HCT116 (cell line): ENCODE measurements around the gene ISCU. TPM values are rescaled to one million over a fixed set of nuclear protein-coding genes. Genes with fewer than 3 reads are reported as not detected.

ENCODE experiments used
- ATAC-seq: fragments of 200-7000 bp; cut with Tn5 transposase; 2 replicates; pipeline ENCODE4 v1.9.1; 2020; ENCODE audit warnings: mild to moderate bottlenecking, moderate library complexity
- BruUV-seq: library from RNA; stranded (reverse); fragments of 400-500 nt; replicated peaks from 2 replicates; lab custom pipeline; 2021; lab: Mats Ljungman, UMichigan
- CTCF ChIA-PET: fragments of 300-600 bp; sonication (Branson Sonifier 250); formaldehyde crosslinking; loops from one replicate; lab custom pipeline; 2021; ENCODE audit warnings: antibody characterized with exemption; lab: Charles Lee
- POLR2A ChIA-PET: fragments of 300-600, 350-600 bp; sonication (Branson Sonifier 250); formaldehyde crosslinking; loops from one replicate; lab custom pipeline; 2021; ENCODE audit warnings: antibody characterized with exemption; lab: Charles Lee
- RAD21 ChIA-PET, 2 experiments: fragments of 300-600 bp; sonication (Branson Sonifier 250); formaldehyde crosslinking; loops; one replicate each; lab custom pipeline; 2023; ENCODE audit warnings: low total read pairs in 2 of 2; ENCODE audit not compliant: uncharacterized antibody in 2 of 2, unreplicated experiment in 2 of 2, low non-redundant PET in 1 of 2; lab: Charles Lee
- DNase-seq: peaks from one replicate; pipeline ENCODE4 v3.0.0-alpha.2; 2010; ENCODE audit warnings: low read depth, low spot score
- H2AFZ ChIP-seq: fragments of 200-600 bp; shearing (Covaris generic), sonication (generic); 2 replicates; pipeline ENCODE4 v1.6.1; 2017; ENCODE audit warnings: low read depth, mixed run types, mixed read lengths, antibody characterized with exemption, low read length; ENCODE audit not compliant: poor library complexity, severe bottlenecking
- H3K27ac ChIP-seq: 2 replicates; pipeline ENCODE4 v1.5.1; 2012; ENCODE audit warnings: low read depth, low read length
- H3K27me3 ChIP-seq: fragments of 200-600 bp; sonication (generic); 2 replicates; pipeline ENCODE4 v1.6.1; 2016; ENCODE audit warnings: mixed run types, low read length, mixed read lengths; ENCODE audit not compliant: insufficient read depth
- H3K36me3 ChIP-seq, 2 experiments: fragments of 200-500 bp in 1 of 2; fragments of 200-600 bp in 1 of 2; sonication (Bioruptor generic) in 1 of 2; sonication (generic) in 1 of 2; 2 replicates each; pipeline versions ENCODE4 v1.5.1 to v1.6.1; 2014 to 2016; ENCODE audit warnings: low read length in 2 of 2, inconsistent platforms in 1 of 2, mixed read lengths in 1 of 2, mixed run types in 1 of 2; ENCODE audit not compliant: insufficient read depth in 2 of 2, control insufficient read depth in 1 of 2
- H3K4me1 ChIP-seq, 2 experiments: fragments of 200-600 bp in 1 of 2; sonication (generic) in 1 of 2; 2 replicates each; pipeline versions ENCODE4 v1.5.1 to v1.6.1; 2012 to 2017; ENCODE audit warnings: low read length in 2 of 2, inconsistent platforms in 1 of 2, mild to moderate bottlenecking in 1 of 2, mixed read lengths in 1 of 2, mixed run types in 1 of 2, moderate library complexity in 1 of 2; ENCODE audit not compliant: insufficient read depth in 2 of 2, control insufficient read depth in 1 of 2
- H3K4me2 ChIP-seq: fragments of 200-600 bp; sonication (generic); 2 replicates; pipeline ENCODE4 v1.6.1; 2017; ENCODE audit warnings: mixed run types, low read length, mixed read lengths
- H3K4me3 ChIP-seq, 2 experiments: fragments of 200-600 bp in 1 of 2; sonication (generic) in 1 of 2; replicated peaks in 1 of 2; 2 replicates each; pipeline ENCODE4 v1.5.1; 2011 to 2016; ENCODE audit warnings: low read length in 2 of 2, control low read depth in 1 of 2, low read depth in 1 of 2, mild to moderate bottlenecking in 1 of 2, mixed read lengths in 1 of 2, mixed run types in 1 of 2
- H3K79me2 ChIP-seq: fragments of 200-600 bp; sonication (generic); 2 replicates; pipeline ENCODE4 v1.6.1; 2017; ENCODE audit warnings: mild to moderate bottlenecking, mixed run types, low read length, moderate library complexity, mixed read lengths; ENCODE audit not compliant: insufficient read depth
- H3K9ac ChIP-seq: fragments of 200-600 bp; sonication (generic); 2 replicates; pipeline ENCODE4 v1.6.1; 2016; ENCODE audit warnings: low read length, mixed read lengths
- H3K9me2 ChIP-seq: fragments of 200-600 bp; sonication (generic), shearing (Covaris generic); 2 replicates; pipeline ENCODE4 v1.6.1; 2017; ENCODE audit warnings: mixed run types, mild to moderate bottlenecking, moderate library complexity; ENCODE audit not compliant: insufficient read depth
- H3K9me3 ChIP-seq, 2 experiments: fragments of 200-500 bp in 1 of 2; fragments of 200-600 bp in 1 of 2; sonication (Bioruptor generic) in 1 of 2; sonication (generic) in 1 of 2; 2 replicates each; pipeline ENCODE4 v1.6.1; 2014 to 2017; ENCODE audit warnings: low read length in 2 of 2, mixed read lengths in 2 of 2, inconsistent platforms in 1 of 2, low read depth in 1 of 2, mild to moderate bottlenecking in 1 of 2, mixed run types in 1 of 2, moderate library complexity in 1 of 2; ENCODE audit not compliant: control insufficient read depth in 1 of 2, insufficient read depth in 1 of 2
- H4K20me1 ChIP-seq: fragments of 200-600 bp; sonication (generic), shearing (Covaris generic); 2 replicates; pipeline ENCODE4 v1.6.1; 2017; ENCODE audit warnings: mixed run types, mild to moderate bottlenecking, moderate library complexity; ENCODE audit not compliant: insufficient read depth
- FOSL1 ChIP-seq: IDR thresholded peaks from 2 replicates; pipeline ENCODE4 v1.6.1; 2012; ENCODE audit warnings: low read depth
- POLR2AphosphoS5 ChIP-seq: IDR thresholded peaks from 2 replicates; pipeline ENCODE4 v1.6.1; 2011; ENCODE audit warnings: mild to moderate bottlenecking, low read depth, low read length, moderate library complexity
- intact Hi-C: fragments of 100-400 bp; cut with micrococcal nuclease; formaldehyde crosslinking; loops from 2 replicates; pipeline ENCODE4 v1.10.0; 2022
- total RNA-seq: library from RNA; stranded (reverse); gene quantifications from one replicate; pipeline ENCODE4 v1.2.1, GENCODE V29; 2021; ENCODE audit not compliant: unreplicated experiment
- TF ChIP-seq, protein P1 (sequence below), 3 experiments: fragments of 200-600 bp in 1 of 3; sonication (generic) in 1 of 3; IDR thresholded peaks in 2 of 3; conservative IDR thresholded peaks in 1 of 3; 2 replicates each; pipeline ENCODE4 v1.5.1; 2012 to 2017; ENCODE audit warnings: low read depth in 2 of 3, low read length in 2 of 3, antibody characterized with exemption in 1 of 3, borderline replicate concordance in 1 of 3, control low read depth in 1 of 3, mild to moderate bottlenecking in 1 of 3, mixed read lengths in 1 of 3, mixed run types in 1 of 3, moderate library complexity in 1 of 3; ENCODE audit not compliant: insufficient read depth in 1 of 3

ISCU gene
- total RNA-seq, 1 experiment from 2014 or later = 89.6 TPM

DNA sequence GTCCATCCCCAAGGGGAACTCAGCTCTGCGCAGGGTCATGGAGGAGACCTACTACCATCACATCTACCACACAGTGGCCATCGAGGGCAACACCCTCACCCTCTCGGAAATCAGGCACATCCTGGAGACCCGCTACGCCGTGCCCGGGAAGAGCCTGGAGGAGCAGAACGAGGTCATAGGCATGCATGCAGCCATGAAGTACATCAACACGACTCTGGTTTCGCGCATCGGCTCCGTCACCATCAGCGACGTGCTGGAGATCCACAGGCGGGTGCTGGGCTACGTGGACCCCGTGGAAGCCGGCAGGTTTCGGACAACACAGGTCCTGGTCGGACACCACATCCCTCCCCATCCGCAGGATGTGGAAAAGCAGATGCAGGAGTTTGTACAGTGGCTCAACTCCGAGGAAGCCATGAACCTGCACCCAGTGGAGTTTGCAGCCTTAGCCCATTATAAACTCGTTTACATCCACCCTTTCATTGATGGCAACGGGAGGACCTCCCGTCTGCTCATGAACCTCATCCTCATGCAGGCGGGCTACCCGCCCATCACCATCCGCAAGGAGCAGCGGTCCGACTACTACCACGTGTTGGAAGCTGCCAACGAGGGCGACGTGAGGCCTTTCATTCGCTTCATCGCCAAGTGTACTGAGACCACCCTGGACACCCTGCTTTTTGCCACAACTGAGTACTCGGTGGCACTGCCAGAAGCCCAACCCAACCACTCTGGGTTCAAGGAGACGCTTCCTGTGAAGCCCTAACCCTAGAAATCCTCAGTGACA is 43.5 kb upstream of the ISCU start:
- no peak for DNase-seq
- no peak overlapping the region for H3K27ac ChIP-seq
- ATAC-seq = no peak
- POLR2A ChIA-PET = no interaction called here
- peaks cover 28 to 30% of the 10 kb centered on the region in 2 experiments for H3K36me3 ChIP-seq
- H3K79me2 ChIP-seq = no peaks in the 10 kb centered on the region
- TF ChIP-seq POLR2AphosphoS5 = peak; percentile 18; the same call in 1 of the 2 replicates
- TF ChIP-seq, protein P1, sequence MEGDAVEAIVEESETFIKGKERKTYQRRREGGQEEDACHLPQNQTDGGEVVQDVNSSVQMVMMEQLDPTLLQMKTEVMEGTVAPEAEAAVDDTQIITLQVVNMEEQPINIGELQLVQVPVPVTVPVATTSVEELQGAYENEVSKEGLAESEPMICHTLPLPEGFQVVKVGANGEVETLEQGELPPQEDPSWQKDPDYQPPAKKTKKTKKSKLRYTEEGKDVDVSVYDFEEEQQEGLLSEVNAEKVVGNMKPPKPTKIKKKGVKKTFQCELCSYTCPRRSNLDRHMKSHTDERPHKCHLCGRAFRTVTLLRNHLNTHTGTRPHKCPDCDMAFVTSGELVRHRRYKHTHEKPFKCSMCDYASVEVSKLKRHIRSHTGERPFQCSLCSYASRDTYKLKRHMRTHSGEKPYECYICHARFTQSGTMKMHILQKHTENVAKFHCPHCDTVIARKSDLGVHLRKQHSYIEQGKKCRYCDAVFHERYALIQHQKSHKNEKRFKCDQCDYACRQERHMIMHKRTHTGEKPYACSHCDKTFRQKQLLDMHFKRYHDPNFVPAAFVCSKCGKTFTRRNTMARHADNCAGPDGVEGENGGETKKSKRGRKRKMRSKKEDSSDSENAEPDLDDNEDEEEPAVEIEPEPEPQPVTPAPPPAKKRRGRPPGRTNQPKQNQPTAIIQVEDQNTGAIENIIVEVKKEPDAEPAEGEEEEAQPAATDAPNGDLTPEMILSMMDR (IDR thresholded peaks at IDR 0.05 in 2 of 3, conservative IDR thresholded peaks at IDR 0.05 in 1 of 3; ENCODE audit: borderline replicate concordance in 1 of 3, insufficient read depth in 1 of 3, low read depth in 2 of 3, low read length in 2 of 3) = no peak
- TF ChIP-seq, all 23 proteins: peak for 1
- Histone ChIP-seq H2AFZ (no peak overlapping the region), H3K4me3 (no peak overlapping the region), H3K9me3 (no peaks in the 10 kb centered on the region), H4K20me1 (no peaks in the 10 kb centered on the region), H3K4me1 (peaks cover 3 to 15% of the 10 kb centered on the region in 2 experiments; a peak in 2 of 4 replicates), H3K4me2 (no peak overlapping the region), H3K27me3 (no peaks in the 10 kb centered on the region), H3K9ac (no peak overlapping the region), H3K9me2 (no peaks in the 10 kb centered on the region)
- intact Hi-C loops = no loop called here
- ChIA-PET CTCF (no interaction called here), RAD21 (no interaction called here)
- BruUV-seq = no TSS peak

DNA sequence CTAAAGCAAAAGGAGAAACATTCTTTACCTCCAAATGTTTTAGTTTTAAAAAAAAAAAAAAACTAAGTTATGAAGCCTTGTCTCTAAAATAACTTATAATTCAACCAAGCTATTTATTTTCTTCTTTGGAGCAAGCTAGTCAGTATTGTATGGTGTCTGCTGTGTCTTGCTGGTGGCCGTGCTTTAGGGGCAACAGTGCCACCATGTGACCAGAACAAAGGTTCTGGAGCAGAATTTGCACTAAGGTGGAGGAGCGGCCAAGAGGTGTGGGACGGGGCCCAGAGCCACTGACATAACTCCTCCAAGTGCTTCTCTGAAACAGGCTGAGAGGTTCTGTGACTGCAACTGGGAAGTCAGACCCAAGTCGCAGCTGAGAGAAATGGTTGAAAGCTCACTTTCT is 42.8 kb upstream of the ISCU start:
- intact Hi-C loops = no loop called here
- Histone ChIP-seq H3K27me3 (no peaks in the 10 kb centered on the region), H3K36me3 (peaks cover 34 to 37% of the 10 kb centered on the region in 2 experiments), H4K20me1 (no peaks in the 10 kb centered on the region), H3K9me3 (no peaks in the 10 kb centered on the region), H3K4me1 (peaks cover 3 to 13% of the 10 kb centered on the region in 2 experiments; a peak in 2 of 4 replicates), H3K9me2 (no peaks in the 10 kb centered on the region), H2AFZ (no peak overlapping the region), H3K79me2 (no peaks in the 10 kb centered on the region), H3K9ac (no peak overlapping the region), H3K4me3 (no peak overlapping the region), H3K4me2 (no peak overlapping the region), H3K27ac (no peak overlapping the region)
- no peak for TF ChIP-seq FOSL1
- TF ChIP-seq, protein P1 (IDR thresholded peaks at IDR 0.05 in 2 of 3, conservative IDR thresholded peaks at IDR 0.05 in 1 of 3; ENCODE audit: borderline replicate concordance in 1 of 3, insufficient read depth in 1 of 3, low read depth in 2 of 3, low read length in 2 of 3) = peak in 1 of 3 experiments; percentile 3; a peak in 1 of 6 replicates
- RAD21 ChIA-PET = no interaction called here
- BruUV-seq = no TSS peak
- ATAC-seq (no peak), DNase-seq (no peak)
- POLR2A ChIA-PET = no interaction called here
- CTCF ChIA-PET = interaction anchor here (0.7 kb wide), 1 partner anchor 36 kb away, joined by 3 read pairs; no protein-coding TSS in a partner anchor
